HCT116 (cell line): ENCODE results near the gene ABLIM1.

Experiments
- CBX3 ChIP-seq: IDR thresholded peaks from 2 replicates; pipeline ENCODE4 v1.6.1; 2012; ENCODE audit warnings: low read depth
- CEBPB ChIP-seq: IDR thresholded peaks from 2 replicates; pipeline ENCODE4 v1.6.1; 2012; ENCODE audit warnings: low read depth
- CTCF ChIP-seq, 3 experiments: fragments of 200-600 bp in 1 of 3; sonication (generic) in 1 of 3; IDR thresholded peaks in 2 of 3; conservative IDR thresholded peaks in 1 of 3; 2 replicates each; pipeline ENCODE4 v1.5.1; 2012 to 2017; ENCODE audit warnings: low read depth in 2 of 3, low read length in 2 of 3, antibody characterized with exemption in 1 of 3, borderline replicate concordance in 1 of 3, control low read depth in 1 of 3, mild to moderate bottlenecking in 1 of 3, mixed read lengths in 1 of 3, mixed run types in 1 of 3, moderate library complexity in 1 of 3; ENCODE audit not compliant: insufficient read depth in 1 of 3
- EZH2phosphoT487 ChIP-seq: fragments of 200-600 bp; IDR thresholded peaks from 2 replicates; pipeline ENCODE4 v1.6.1; 2018; ENCODE audit warnings: antibody characterized with exemption, borderline replicate concordance
- FOSL1 ChIP-seq: IDR thresholded peaks from 2 replicates; pipeline ENCODE4 v1.6.1; 2012; ENCODE audit warnings: low read depth
- MAX ChIP-seq: IDR thresholded peaks from 2 replicates; pipeline ENCODE4 v1.6.1; 2012
- POLR2AphosphoS5 ChIP-seq: IDR thresholded peaks from 2 replicates; pipeline ENCODE4 v1.6.1; 2011; ENCODE audit warnings: mild to moderate bottlenecking, low read depth, low read length, moderate library complexity
- RAD21 ChIP-seq: IDR thresholded peaks from 2 replicates; pipeline ENCODE4 v1.6.1; 2012; ENCODE audit warnings: low read depth, mild to moderate bottlenecking
- REST ChIP-seq: IDR thresholded peaks from 2 replicates; pipeline ENCODE4 v1.6.1; 2012; ENCODE audit warnings: low read depth
- SIN3A ChIP-seq: IDR thresholded peaks from 2 replicates; pipeline ENCODE4 v1.6.1; 2012; ENCODE audit warnings: low read depth
- YY1 ChIP-seq: IDR thresholded peaks from 2 replicates; pipeline ENCODE4 v1.6.1; 2011; ENCODE audit warnings: low read length, low read depth, moderate library complexity, mild to moderate bottlenecking; ENCODE audit not compliant: insufficient replicate concordance; ENCODE audit errors: extremely low read depth
- ZNF274 ChIP-seq: fragments of 200-500 bp; sonication (Bioruptor generic); IDR thresholded peaks from 2 replicates; pipeline ENCODE4 v1.6.1; 2014; ENCODE audit warnings: mild to moderate bottlenecking, low read depth, low read length, inconsistent platforms
- TF ChIP-seq, protein P1 (sequence below): IDR thresholded peaks from 2 replicates; pipeline ENCODE4 v1.6.1; 2011; ENCODE audit warnings: mild to moderate bottlenecking, low read length, moderate library complexity; ENCODE audit not compliant: insufficient replicate concordance; ENCODE audit errors: extremely low read depth

DNA sequence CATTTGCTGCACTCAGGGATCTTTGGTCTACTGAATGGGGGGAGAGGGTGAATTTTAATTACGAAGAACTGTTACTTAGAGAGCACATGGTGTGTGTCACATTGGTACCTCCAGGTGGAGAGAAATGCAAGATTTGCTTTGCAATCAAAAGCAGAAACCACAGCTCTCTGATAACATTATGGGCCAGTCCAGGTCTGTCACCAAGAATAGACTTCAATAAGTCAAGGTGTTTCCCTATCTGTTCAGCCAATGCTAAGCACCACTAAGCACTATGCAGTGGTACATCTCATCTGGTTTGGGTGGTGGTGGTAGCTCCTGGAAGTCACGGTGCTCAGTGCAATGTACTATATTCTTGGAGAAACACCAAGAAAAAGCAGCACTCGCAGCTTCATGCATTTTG lies 134.2 kb downstream of the ABLIM1 start:
- TF ChIP-seq REST (no peak), RAD21 (no peak), SIN3A (no peak), CTCF (IDR thresholded peaks at IDR 0.05 in 2 of 3, conservative IDR thresholded peaks at IDR 0.05 in 1 of 3; ENCODE audit: borderline replicate concordance in 1 of 3, insufficient read depth in 1 of 3, low read depth in 2 of 3, low read length in 2 of 3) (no peak), EZH2phosphoT487 (no peak), CEBPB (no peak), MAX (no peak), ZNF274 (no peak), POLR2AphosphoS5 (no peak), FOSL1 (no peak), YY1 (no peak), CBX3 (no peak)
- TF ChIP-seq, protein P1, sequence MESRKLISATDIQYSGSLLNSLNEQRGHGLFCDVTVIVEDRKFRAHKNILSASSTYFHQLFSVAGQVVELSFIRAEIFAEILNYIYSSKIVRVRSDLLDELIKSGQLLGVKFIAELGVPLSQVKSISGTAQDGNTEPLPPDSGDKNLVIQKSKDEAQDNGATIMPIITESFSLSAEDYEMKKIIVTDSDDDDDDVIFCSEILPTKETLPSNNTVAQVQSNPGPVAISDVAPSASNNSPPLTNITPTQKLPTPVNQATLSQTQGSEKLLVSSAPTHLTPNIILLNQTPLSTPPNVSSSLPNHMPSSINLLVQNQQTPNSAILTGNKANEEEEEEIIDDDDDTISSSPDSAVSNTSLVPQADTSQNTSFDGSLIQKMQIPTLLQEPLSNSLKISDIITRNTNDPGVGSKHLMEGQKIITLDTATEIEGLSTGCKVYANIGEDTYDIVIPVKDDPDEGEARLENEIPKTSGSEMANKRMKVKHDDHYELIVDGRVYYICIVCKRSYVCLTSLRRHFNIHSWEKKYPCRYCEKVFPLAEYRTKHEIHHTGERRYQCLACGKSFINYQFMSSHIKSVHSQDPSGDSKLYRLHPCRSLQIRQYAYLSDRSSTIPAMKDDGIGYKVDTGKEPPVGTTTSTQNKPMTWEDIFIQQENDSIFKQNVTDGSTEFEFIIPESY: no peak
